ENCODE data around the gene HS6ST3.

The HS6ST3 gene

GRCh38 chr13:96858133-96858826 lies 768.4 kb downstream of the HS6ST3 start:
- DNase-seq = no peak

GRCh38 chr13:96860882-96861281 lies 771.0 kb downstream of the HS6ST3 start:
- no peak for DNase-seq

GRCh38 chr13:96862093-96862492 lies 772.2 kb downstream of the HS6ST3 start:
- no peak for DNase-seq

- no peak for DNase-seq
Observed at GRCh38 chr13:96862999-96863398, 773.1 kb downstream of the HS6ST3 start.

- DNase-seq = no peak
Observed at GRCh38 chr13:96871469-96871868, 781.6 kb downstream of the HS6ST3 start.

DNA sequence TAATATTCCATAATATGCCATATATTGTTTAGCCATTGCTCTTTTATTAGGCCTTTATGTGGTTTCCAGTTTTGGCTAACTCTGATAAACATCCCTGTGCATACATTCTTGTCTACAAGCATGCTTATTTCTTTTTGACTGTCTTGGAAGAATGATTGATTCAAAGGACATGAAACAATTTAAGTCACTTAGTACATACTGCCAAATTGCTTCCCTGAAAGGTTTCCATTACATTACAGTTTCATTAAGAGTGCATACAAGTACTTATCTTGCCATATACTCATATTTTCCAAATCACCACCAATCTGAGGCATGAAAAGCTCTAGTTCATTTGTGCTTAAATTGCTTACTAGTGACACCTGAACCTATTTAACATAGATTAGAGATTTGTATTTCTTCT lies 790.5 kb downstream of the HS6ST3 start:
- no peak for DNase-seq

Data from T-helper 1 cell (primary cell).